Dermis microvascular lymphatic vessel endothelial cell (primary cell): ENCODE results near the gene ARHGAP23. TPM values are rescaled to one million over a fixed set of nuclear protein-coding genes. Genes with fewer than 3 reads are reported as not detected.
"Not testable (repeated sequence)": the region's sequence is repeated elsewhere in the genome, so short reads cannot be mapped to it uniquely, and the experiment has no call there.

Source experiments
- DNase-seq, 2 donors: peaks; one replicate each; pipeline versions ENCODE4 v3.0.0 to v3.0.0-alpha.2; 2010; ENCODE audit warnings: low read depth in 2 of 2
- total RNA-seq: library from RNA; depleted of rRNA; stranded (reverse); fragments of >200 nt; gene quantifications from 2 replicates; pipeline ENCODE4 v1.2.1, GENCODE V29; 2014

Gene ARHGAP23
- total RNA-seq, 1 donor from 2014 or later: 28.2 TPM

DNA sequence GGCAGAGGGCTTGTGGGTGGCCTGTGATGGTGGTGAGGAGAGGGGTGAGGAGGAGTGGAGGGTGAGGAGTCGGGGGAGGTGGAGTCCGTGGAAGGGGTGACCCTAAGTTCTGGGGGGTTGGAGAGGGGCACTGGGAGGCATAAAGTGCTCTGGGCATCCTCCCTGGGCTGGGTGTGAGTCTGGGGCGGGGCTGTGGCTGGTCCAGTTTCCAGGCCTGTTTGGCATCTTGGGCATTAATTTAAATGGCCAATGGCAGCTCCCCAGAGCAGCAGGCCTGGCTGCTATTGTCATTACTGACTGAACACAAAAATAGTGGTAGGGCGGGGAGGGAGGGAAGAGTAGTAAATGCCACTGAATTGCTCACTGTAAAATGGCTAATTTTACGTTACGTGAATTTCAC is 7.7 kb upstream of the ARHGAP23 start:
- no peak for DNase-seq

DNA sequence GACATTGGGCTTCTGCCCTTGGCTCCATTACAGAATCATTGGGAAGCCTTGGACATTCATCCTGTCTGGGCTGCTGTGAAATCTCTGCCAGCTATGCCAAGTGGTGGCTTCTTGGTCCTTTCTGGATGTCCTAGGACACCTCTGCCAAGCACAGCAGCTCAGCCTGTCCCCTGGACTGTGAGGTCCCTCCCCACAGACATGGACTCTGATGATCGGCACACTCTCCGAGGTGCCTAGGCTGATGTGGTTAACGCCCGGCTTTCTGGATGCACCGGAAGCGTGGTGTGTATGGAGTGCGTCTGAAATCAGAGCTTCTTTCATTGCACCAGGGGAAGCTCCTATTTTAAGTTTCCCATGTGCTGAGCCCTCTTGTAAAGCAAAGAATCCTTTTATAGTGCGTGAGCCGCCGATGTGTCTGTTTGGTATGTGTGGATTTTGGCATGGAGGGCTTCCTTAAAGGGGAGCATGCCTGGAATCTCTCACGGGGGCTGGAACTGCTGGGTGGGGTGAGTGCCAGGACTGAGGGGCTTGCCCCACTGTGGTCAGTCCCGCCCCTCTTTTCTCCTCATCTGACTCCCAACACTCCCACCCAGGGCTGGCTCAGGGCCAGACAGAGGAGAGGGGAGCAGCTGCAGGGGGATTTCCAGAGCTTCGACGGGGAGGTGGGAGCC is 7.0 kb upstream of the ARHGAP23 start:
- DNase-seq: peak in 1 of 2 donors; percentile 50

DNA sequence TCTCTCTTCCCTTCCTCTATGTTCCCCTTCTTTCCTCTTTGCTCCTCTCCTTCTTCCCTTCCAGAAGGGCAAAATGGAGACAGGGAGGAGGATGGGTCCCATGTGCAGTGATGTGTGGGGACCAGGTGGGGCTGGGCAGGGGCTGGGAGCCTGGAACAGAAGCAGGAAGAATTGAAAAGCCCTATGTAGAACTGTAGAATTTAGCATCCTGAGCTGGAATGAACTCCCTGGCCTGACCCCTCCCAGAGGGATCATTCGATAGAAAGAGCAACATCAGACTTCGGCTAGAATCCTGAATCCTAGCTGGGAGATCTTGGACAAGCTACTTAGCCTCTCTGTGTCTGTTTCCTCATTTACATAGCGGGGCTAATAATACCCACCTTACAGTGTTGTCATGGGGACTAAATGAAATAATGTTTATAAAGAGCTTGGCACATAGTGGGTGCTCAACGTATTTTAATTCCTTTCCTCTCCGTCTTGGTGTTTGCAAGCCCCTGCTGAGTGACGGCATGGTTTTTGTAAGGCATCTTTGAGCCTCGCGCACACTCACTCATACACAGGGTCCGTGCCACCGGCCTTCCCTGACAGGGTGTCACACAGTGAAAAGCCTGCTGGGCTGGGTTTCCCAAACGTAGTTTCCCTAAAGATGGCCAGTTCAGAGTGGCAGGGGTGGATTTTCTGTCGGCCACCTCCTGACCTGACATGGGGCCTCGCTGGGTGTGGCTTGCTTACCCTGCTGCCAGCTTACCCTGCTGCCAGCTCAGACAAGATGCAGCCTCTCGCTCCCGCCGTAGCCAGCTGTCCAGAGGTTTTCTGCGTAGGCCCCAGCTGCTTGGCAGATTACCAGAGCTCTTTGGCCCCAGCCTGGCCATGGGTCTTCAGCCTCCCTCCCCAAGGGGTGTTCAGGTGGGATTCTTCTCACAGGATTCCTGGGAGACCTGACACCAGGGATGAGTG is 6.1 kb upstream of the ARHGAP23 start:
- no peak for DNase-seq

DNA sequence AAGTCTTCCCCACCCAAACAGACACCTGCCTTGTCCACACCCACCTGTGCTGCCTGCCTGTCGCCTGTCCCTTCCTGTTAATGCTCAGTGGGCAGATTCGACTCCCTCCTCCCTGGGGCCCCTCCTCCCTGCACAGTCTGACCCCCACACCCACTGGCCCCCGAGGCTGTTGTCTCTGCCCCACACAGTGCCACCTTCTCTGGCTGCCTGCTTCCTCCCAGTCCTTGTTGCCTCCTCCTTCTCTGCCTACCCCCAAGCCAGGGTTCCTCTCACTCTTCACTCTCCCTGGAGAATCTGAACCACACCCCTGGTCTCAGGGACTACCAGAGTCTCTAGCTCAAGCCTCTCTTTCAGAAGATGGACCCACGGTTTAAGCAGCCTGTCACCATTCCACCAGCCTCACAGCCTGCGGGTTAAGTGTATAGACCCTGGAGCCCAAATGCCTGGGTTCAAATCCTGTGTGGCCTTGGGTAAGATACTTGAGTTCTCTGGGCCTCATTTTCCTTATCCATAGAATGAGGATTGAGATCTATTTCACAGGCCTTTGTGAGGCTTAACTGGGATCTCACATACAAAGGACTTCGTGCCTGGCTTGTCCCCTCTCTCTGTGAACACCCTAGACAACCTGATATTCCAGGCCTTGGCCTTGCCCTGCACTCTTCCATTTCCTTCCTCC is 3.8 kb upstream of the ARHGAP23 start:
- no peak for DNase-seq

DNA sequence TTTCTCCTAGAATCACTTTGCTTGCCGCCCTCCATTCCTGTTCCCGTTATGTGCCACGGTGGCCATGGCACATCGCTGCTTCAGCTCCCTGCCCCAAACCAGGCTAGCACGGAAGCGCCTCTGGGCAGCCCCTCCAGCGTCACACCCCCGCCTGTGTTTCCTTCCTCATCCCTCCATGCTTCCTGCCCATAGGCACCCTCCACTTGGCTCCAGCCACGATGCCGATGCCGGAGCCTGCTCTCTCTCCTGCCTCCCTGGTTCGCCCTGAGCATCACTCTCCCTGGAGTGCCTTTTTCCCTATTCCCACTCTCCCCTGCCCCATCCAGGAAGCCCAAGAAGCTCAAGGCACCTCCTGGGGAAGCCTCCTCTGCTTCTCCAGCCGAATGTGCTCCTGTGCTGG is 3.2 kb upstream of the ARHGAP23 start:
- peak in 1 of 2 donors; percentile 25 for DNase-seq

DNA sequence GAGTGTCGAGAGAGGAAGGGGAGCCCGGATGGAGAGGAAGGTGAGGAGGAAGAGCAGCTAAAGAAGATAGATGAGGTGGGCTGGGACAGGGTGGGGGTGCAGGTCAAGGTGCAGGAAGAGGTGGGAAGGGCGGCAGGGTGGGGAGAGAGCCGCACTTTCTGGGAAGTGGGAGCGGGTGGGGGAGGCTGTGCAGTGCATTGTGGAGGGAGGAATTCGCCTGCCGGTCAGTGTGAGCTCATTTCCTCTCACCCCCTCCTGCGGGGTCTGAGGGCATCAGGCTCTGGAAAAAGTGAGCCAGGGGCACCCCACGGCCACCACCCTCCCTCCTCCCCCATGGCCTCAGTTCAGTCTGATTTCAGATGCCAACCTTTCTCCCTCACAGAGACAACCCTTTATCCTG is 2.5 kb upstream of the ARHGAP23 start:
- peak; percentile 71 to 78 for DNase-seq

DNA sequence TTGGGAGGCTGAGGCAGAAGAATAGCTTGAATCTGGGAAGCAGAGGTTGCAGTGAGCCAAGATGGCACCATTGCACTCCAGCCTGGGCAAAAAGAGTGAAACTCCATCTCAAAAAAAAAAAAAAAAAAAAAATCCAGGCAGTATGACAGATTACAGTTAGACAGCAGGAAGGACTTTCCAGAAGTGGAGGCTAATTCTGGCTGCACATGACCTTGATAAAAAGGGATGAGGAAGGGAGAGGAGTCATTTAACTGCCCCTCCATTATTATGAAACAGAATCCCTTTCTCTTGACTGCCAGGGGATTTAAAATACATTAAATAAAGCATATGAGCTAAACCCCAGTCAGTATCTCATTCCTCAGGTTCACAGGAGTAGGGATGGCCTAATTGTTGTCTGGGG is 1.8 kb upstream of the ARHGAP23 start:
- no peak for DNase-seq

DNA sequence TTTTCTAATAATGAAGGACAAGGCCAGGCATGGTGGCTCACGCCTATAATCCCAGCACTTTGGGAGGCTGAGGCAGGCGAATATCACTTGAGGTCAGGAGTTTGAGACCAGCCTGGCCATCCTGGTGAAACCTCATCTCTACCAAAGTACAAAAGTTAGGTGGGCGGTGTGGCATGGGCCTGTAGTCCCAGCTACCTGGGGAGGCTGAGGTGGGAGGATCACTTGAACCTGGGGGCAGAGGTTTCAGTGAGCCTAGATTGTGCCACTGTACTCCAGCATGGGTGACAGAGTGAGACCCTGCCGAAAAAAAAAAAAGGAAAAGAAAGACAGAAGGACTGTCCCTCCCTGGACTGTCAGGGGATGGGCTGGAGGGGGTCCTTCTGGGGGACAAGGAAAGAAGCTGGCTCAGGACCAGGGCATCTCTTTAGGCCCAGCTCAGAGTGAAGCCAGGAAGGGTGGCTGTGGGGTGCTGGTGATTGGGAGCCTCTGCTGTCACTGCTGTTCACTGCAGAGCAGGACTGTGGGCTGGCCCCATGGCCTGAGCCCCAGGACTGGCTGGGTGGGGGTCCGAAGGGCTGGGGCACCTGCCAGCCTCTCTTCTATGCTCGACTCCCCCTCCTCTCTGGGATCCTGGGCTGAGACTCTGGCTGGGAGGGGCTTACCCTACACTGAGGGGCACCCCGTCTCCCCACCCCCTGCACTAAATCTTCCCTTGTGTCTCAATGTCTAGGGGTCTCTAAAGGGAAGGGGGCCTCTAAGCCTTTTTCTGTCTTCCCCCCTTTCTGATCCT is 909 bp upstream of the ARHGAP23 start:
- DNase-seq: no peak

DNA sequence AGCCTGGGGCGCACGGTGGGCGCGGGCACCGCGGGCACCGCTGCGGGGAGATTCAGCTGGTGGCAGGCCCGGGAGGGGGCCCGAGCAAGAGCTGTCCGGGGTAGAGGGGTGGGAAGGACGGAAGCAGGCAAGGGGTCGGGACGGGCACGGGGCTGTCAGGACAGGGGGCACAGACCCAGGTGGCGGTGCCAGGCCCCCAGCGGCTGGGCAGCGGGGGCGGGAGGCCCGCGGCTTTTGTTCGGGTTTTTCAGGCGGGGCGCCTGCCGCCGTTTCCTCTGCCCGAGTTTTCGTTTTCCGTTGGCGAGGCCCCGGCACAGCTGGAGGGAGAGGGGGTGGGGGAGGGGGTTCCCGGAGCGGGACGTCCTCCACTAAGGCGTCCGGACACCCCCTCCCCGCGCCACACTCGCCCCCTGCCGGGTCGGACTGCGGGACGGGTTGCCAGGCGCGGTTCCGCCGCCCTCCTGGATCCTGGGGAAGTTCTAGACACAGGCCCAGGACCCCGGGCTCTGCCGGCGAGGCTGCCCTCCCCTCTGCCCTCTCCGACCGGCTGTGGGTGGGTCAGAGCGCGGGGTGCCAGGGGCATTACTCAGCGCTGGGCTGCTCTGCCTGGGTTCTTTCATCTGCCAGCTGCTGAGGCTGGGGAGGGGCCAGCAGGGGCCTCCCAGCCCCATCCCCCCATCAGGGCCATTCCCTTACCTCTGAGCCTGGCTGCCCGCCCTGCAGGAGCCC is 543 bp downstream of the ARHGAP23 start:
- peak in 1 of 2 donors; percentile 61 for DNase-seq

DNA sequence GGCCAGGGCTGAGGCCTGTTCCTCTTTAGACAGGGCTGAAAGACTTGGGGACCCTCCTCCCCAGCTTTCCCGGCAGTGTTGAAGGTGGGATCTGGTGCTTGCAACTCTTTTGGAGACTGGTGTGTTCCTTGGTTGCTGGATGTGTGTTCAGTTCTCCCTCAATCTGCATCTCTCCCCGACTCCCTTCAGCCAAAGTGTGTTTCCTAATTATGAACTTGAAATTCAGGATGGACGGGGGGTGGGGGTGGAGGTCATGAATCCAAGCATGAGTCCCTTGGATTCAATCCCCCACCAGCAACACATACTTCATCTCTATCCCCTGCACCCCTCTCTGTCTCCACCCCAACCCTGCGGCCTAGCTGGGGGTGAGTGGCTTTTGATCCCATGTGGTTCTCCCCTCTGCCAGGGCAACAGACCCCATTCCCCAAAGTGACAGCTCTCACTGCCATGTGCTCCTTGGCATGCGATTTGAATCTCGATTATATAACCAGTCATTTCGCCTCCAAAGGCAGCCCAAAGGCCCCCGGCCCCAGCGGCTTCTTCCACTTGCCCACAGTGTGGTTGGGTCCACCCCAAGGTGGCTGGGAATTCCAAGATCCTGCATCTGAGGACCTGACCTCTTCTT is 1.3 kb downstream of the ARHGAP23 start:
- no peak for DNase-seq

DNA sequence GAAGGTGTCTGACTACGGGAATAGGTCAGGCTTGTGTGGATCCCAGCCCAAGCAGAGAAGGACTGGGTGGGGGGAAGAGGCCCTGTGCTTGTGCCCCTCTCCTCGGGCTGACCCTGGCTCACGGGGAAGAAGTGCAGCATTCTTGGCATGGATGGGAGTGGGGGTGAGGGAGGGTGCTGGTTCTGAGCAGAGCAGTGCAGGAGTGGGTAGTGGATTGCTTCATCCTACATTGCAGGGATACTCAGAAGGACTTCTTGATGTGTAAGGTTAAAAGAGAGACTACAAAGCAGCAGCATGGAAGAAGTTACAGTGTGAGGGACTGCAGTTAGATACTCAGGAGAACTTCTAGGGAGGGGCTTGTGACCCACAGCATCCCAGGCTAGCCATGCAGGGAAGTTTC is 2.1 kb downstream of the ARHGAP23 start:
- no peak for DNase-seq

DNA sequence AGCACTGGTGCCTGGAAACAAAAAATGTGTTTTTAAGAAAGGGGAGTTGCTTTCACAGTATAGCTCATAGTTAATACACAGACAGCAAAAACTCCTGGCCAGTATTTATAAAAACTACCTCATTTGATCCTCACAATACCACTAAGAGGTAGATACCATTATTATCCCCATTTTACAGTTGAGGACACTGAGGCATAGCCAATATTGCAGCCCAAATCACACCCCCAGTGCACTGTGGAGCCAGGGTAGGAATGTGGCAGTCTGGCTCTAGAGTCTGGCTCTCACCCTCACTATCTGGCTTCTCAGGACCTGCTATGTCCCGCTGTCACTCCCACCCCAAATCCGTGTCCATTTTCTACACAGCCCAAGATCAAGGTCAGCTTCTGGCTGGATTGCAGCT is 2.6 kb downstream of the ARHGAP23 start:
- DNase-seq: no peak

DNA sequence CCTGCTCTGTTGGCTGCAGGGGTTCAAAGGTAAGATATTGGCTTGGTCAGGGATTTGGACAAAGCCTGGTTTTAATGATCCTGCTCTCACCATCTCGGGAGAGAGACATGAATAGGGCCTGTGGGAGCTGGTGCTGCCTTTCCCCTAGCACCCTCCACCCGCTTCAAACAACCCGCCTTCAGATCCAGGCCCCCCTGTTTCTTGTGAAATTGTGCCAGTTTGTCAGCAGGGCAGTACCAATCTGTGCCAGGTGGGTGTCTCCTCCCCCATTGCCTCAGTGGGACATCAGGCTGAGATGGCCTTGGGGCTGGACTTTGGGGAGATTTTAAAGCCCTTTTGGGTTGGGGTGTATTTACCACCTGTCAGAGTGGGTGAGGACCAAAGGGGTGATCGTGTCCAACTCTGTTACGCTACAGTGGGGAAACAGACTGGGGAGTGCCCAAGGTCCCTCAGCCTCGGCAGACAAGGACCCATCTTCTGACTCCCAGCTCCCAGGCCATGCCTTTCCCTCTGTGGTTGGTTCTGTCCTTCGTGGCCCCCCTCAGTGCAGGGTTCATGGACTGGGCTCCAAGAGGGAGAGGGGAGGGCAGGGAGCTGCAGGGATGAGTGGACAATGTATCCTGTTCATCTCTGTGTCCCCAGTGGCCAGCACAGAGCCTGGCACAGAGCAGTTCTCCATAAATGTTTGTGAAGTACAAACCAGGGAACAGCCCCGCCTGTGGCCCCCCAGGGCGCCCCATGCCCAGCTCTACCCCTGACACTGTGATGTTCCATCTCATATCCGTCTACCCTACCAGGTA is 3.3 kb downstream of the ARHGAP23 start:
- DNase-seq: no peak

DNA sequence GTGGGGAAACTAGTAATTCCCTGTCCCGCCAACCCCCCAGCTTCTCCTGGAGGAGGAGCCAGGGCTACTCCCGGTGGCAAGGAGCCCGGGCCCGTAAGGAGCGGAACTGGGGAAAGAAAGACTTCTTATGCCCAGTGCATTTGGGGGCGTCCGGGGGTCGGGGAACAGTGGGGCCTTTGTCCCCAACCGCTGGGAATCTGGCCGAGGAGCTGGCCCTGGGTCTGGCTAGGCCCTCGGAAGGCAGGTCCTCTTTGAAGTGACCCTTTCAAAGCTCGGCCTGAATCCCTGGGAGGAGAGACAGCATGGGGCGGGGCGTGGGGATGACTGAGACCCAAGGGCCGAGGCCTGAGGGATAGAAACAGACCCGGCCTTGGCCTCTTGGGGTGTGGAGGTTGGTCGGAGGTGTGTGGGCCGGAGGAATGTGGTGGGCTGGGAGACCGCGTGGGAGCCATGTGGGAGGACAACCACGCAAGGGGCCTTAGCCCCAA is 6.0 kb downstream of the ARHGAP23 start:
- DNase-seq: no peak

DNA sequence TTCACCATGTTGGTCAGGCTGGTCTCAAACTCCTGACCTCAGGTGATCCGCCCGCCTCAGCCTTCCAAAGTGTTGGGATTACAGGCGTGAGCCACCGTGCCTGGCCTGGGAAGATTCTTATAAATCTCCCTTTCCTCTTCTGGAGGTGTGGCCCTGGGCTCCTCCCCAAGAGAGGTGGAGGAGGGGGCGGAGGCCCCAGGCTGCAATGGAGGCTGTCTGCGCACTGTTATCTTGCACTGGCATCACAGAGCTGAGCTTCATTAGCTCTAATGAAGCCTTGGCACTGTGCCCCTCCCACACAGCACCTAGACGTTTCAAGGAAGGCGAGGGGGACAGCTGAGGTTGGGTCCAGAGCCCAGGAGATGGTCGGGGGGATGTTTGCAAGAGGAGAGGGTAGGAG is 7.5 kb downstream of the ARHGAP23 start:
- DNase-seq: no peak

DNA sequence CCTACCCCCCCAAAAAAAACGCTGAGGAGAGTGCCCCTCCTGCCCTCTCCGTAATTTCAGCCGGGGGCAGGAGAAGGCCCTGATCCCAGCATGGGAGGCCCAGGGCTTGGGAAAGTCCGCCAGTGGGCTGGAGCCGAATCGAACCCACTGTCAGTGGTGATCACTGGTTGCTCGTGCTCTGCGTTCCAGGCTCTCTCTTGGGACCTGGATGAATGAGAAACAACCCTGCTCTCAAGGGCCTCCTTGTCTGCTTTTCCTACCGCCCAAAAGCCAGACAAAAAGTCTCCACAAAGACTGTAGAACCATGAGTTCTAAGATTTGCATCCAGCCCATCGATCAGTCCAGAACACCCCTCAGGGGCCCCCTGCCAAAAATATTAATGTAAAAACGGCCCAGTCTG is 8.1 kb downstream of the ARHGAP23 start:
- no peak for DNase-seq

DNA sequence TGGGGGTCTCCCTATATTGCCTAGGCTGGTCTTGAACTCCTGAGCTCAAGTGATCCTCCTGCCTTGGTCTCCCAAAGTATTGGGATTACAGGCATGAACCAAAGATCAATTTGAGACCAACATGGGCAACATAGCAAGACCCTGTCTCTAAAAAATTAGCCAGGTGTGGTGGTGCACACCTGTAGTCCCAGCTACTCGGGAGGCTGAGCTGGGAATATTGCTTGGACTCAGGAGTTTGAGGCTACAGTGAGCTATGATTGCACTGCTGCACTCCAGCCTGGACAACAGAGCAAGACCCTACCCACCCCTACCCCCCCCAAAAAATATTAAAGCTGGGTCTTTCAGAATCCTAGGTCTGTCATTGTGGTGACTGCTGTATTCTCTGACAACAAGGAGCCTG is 9.0 kb downstream of the ARHGAP23 start:
- not testable (repeated sequence) for DNase-seq

DNA sequence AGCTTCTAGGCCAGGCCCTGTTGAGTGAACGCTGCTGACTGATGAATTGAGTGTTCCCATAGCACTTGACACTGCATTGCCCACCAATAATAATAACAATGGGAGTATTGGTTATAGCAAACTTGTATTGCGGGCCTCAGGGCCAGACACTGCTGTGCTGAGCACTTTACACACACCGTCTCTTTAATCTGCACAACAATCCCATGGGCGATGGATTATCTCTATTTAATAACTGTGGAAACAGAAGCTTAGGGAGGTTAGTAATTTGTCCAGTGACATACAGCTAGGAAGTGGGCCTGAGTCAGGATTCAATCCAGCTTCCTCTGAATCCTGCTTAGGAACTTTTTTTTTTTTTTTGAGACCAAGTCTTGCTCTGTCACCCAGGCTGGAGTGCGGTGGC is 11.2 kb downstream of the ARHGAP23 start:
- DNase-seq: peak in 1 of 2 donors; percentile 46
